ENCODE data around the gene RAB4B.
"Not testable (repeated sequence)": the region's sequence is repeated elsewhere in the genome, so short reads cannot be mapped to it uniquely, and the experiment has no call there.

DNA sequence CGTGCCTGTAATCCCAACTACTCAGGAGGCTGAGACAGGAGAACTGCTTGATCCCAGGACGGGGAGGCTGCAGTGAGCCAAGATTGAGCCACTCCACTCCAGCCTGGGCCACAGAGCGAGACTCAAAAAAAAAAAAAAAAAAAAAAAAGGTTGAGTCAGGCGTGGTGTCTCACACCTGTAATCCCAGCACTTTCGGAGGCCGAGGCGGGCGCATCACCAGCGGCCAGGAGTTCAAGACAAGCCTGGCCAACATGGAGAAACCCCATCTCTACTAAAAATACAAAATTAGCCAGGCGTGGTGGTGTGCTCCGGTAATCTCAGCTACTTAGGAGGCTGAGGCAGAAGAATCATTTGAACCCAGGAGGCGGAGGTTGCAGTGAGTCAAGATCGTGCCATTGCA, 11.7 kb upstream of the RAB4B start:
- TF ChIP-seq, protein P1, sequence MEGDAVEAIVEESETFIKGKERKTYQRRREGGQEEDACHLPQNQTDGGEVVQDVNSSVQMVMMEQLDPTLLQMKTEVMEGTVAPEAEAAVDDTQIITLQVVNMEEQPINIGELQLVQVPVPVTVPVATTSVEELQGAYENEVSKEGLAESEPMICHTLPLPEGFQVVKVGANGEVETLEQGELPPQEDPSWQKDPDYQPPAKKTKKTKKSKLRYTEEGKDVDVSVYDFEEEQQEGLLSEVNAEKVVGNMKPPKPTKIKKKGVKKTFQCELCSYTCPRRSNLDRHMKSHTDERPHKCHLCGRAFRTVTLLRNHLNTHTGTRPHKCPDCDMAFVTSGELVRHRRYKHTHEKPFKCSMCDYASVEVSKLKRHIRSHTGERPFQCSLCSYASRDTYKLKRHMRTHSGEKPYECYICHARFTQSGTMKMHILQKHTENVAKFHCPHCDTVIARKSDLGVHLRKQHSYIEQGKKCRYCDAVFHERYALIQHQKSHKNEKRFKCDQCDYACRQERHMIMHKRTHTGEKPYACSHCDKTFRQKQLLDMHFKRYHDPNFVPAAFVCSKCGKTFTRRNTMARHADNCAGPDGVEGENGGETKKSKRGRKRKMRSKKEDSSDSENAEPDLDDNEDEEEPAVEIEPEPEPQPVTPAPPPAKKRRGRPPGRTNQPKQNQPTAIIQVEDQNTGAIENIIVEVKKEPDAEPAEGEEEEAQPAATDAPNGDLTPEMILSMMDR (IDR thresholded peaks at IDR 0.05) = not testable (repeated sequence)
- not testable (repeated sequence) for TF ChIP-seq POLR2A, POLR2AphosphoS5 (IDR thresholded peaks at IDR 0.05)
